HL-60/S4 treated with phorbol 12-myristate 13-acetate at 8.2 ng/mL for 4 days and 3 days (cell line): ENCODE results near the gene EXD3.

ENCODE experiments used
- in situ Hi-C: fragments of 300-500 bp; cut with MboI; formaldehyde crosslinking; loops from 2 replicates; pipeline ENCODE4 v1.15.0; 2022; ENCODE audit warnings: low sequenced_read_pairs

EXD3 gene

DNA sequence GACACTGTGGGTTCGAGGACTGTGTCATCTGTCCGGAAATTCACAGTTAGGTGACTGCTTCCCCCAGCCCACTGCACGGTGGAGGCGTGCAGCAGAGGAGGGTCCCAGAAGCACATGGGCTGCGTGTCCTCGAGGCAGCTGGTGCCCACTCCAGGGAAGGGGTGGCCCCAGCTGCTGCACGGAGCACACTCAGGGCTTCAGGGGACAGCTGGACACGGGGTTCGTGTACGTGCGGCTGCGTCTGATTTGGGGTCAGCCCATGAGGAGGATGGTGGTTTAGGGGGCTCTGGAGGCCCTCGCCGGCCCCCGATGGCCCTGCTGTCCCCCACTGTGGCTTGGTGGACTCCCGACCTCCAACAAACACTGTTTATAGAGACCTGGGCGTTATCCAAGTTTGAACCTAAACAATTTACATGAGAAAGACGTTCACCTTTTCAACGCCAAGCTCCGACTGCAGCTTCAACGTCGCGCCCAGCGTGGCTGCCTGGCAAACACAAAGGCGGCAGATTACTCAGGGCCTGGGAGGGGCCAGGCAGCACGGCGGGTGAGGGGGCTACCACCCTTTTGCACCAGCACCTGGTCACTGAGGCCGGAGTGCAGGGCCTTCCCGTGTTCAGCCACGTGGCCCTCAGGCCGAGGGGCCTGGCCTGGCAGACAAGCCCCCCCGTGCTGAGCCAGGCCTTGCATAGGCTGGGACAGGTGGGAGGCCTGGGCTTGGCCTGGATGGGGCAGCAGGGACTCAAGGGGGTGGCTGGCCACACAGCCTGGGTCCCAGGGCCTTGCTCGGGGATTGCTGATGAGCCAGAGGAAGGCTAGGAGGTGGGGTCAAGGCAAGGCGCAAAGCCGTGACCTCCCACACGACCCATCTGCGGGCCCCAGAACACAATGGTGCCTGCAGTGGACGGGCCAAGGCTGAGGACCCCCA lies 55.2 kb downstream of the EXD3 start:
- in situ Hi-C loops, result no loop called here

DNA sequence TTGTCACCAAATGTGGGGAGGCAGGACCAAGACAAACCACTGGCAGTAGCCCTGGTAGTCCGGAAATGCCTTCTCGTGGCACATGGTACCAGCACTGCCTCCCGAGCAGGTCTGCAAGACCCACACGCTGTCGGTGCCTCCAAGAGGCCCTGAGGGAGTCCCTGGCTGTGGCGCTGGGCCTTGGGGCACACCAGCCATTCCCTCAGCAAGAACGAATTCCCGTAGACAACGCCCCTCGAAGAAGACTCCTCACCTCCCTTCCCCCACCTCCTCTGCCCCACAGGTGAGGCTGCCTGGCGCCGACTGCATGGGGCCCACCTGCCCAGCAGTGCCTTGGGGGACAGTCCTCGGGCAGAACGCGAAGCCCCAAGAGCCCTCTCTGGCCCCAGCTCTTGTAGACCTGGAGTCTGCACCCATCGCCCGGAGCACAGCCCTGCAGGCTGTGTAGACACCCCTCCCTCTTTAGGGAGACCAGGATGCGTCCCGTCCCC lies 56.0 kb downstream of the EXD3 start:
- in situ Hi-C loops, result no loop called here

- in situ Hi-C loops, result no loop called here
Observed at GRCh38 chr9:137366445-137366810, 56.5 kb downstream of the EXD3 start.

- in situ Hi-C loops, result no loop called here
Observed at GRCh38 chr9:137365552-137366444, 57.2 kb downstream of the EXD3 start.

DNA sequence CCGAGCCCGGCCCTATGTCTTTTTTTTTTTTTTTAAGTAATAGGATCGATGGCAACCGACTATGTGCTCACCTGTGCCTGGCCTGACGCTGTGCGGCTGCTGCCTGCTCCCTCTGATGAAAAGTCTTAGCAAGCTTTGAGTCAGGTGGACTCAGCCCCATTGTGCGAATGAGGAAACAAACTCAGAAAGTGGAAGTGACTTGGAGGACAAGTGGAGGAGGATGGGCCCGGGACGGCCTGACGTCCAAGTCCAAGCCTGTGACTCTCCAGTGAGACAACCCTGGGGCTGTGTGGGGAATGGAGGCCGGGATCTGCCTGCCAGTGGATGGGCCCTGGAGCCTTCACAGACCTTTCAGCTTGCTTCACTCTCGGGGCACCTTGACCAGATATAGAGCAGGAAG lies 57.9 kb downstream of the EXD3 start:
- in situ Hi-C loops, result no loop called here

GRCh38 chr9:137359850-137360249 lies 63.1 kb downstream of the EXD3 start:
- in situ Hi-C loops, result no loop called here

GRCh38 chr9:137358126-137358525 lies 64.8 kb downstream of the EXD3 start:
- in situ Hi-C loops, result no loop called here

DNA sequence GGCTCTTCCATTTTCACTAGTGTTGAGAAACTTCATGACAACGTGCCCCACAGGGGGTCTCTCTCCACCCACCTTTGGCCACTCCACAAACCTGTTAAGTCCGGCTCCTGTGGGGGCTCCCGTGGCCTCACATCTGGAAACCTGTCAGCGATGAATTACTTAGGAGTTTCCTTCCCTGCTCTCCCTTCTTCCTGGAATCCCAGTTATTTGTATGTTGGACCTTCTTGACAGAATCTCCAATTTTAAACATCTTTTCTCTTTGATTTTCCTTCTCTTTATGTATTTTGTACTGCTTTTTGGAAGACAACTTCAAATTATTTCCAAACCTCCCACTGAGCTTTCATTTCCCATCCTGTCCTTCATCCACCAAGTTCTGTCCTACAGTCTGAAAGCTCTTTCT lies 65.8 kb downstream of the EXD3 start:
- in situ Hi-C loops, result no loop called here

DNA sequence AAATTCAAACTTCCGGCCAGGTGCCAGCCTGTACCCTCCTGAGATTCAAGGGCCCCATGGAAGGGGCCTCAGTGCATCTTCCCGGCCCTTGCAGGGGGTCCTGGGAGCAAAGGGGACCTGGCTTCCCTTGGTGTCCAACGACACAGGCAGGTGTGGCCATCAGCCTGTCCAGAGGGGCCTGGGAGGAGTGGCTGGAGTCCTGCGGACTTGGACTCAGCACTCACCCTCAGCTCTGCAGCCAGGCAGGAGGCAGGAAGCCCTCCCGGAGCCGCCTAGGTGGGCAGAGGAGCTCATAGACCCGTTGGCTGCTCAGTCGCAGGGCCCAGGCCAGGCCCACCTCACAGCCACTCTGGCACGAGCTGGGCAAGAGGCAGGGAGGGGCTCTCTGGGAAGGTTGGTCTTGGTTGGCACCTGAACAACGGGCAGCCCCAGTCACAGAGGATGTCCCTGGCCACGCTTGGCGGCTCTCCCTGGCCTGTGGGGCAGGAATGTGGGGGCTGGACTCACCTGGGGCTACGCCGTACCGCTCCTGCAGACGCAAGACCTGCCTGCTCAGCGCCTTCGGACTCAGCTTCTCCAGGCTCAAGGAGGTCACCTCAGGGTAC lies 67.1 kb downstream of the EXD3 start:
- in situ Hi-C loops, result no loop called here

DNA sequence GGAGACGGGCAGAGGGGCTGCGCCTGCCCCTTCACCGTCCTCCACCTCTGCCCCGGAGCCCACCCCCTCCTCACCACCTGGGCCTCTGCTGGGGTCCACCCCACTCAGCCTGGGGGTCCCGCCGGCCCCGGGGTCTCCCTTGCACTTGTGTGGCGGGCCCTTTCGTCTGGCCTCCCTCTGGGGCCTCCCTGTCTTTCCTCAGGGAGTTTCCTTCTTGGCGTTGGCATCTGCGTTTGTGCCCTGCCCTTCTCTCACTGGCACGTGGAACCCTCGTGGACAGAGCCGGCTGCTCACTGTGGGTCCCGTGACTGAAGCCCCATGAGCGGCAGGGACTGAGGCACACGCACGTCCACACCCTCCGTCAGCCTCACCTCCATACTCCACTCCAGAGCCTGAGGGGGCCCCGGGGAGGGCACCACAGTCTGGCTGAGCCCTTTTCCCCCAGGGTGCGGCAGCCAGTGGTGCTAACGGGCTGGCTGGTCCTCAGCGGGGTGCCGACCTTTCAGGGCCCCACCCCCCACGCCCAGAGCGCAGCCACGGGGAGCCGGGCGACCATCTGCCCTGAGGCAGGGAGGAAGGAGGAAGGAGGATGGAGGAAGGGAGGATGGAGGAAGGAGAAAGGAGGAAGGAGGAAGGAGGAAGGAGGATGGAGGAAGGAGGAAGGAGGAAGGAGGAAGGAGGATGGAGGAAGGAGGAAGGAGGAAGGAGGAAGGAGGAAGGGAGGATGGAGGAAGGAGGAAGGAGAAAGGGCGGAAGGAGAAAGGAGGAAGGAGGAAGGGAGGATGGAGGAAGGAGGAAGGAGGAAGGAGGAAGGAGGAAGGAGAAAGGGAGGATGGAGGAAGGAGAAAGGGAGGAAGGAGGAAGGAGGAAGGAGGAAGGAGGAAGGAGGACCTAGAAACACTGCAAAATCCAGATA lies 67.9 kb downstream of the EXD3 start:
- in situ Hi-C loops, result no loop called here

DNA sequence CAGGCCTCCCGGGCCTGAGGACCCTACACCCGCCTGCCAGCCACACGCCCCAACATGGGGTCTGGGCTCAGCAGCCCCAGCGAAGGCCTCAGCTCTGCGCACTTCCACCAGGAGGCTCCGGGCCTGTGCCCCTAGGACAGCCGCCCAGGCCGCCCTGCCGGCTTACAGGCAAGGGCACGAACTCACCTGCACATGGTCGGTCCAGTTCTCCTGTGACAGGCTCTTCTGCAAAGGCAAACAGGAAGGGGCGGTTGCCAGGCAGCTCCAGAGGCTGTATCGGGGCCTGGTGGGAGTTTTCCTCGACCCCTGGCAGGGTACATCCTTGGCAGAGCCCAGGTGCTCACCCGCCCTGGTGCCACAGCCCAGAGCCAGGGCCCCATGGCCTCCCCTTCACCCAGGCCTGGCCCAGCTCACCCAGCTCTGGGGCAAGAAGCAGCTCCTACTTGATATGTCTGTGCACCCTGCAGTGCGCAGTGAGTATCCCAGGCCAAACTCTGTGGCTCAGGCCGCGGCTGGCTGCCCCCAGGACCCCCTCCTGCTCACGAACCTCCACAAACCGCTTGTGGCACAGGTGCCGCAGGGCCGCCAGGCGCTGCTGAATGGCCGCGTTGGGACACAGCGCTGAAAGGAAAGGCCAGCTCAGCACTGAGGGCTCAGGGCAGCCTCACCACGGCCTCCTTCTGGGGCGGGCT lies 68.7 kb downstream of the EXD3 start:
- in situ Hi-C loops, result no loop called here

DNA sequence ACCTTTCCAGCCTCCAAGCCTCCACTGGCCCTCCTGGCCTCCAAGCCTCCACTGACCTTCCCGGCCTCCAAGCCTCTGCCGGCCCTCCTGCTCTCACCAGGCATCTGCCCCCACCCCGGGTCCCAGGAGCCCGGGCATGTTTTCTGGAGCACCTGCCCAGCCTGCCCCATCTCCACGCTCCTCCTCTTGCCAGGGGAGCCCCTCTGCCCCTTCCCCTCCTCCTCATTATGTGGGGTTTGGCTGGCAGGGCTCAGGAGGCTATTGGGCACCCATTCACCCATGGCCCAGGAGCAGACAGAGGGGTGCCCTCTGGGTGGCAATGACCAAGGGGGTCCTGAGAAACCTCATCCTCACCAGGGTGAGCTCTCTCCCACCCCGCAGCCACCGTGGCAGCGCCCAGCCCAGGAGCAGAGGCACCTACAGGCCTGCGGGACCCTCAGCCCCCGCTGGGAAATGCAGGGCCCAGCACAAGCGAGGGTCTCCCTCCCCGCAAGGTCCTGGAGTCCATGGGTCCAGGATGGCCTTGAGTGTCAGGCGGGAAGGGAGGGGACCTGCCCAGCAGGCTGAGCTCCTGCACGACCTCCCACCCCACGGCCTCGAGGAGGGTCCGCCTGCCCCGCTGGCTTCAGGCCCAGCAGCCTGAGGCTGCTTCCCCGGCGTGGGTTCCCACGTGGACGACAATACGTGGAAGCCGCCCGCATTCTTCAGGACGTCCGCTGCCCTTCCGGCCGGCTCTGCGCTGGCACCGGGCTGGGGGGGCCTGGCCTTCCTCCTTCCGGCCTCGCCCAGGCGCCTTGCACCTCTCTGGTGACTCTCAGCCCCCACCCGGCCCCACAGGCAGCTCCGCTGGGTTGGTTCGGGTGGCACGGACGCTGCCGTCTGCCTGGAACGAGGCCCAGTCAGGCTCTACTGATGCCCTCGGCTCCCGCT lies 69.5 kb downstream of the EXD3 start:
- in situ Hi-C loops, result no loop called here

DNA sequence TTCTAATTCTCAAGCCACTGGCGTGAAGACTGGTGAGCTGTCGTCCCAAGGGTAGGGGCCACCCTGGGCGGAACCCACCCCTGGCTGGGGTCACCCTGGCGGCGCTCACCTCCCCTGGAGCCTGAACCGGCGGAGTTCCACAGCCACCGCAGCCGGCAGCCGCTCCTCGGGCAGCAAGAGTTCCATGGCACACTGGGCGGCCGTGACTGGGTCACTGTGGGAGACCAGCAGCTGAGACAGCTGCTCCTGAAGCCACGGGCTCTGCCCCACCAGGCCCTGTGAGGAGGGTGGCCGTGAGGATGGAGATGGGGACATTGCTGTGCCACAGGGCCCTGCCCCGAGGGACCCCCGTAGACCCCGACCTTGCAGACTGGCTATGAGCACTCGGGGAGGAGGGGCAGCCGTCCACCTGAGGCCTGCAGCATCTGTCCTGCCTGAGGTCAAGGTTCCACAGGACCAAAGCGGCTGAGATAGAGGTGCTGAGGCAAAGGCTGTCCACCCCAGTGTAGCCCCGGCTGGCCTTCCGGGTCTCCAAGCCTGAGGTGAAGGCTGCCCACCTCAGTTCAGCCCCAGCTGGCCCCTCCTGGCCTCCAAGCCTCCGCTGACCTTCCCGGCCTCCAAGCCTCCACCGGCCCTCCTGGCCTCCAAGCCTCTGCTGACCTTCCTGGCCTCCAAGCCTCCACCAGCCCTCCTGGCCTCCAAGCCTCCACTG lies 70.3 kb downstream of the EXD3 start:
- in situ Hi-C loops, result no loop called here

- in situ Hi-C loops, result no loop called here
Observed at GRCh38 chr9:137351781-137352501, 71.0 kb downstream of the EXD3 start.

GRCh38 chr9:137350696-137351584 lies 72.0 kb downstream of the EXD3 start:
- in situ Hi-C loops, result no loop called here

DNA sequence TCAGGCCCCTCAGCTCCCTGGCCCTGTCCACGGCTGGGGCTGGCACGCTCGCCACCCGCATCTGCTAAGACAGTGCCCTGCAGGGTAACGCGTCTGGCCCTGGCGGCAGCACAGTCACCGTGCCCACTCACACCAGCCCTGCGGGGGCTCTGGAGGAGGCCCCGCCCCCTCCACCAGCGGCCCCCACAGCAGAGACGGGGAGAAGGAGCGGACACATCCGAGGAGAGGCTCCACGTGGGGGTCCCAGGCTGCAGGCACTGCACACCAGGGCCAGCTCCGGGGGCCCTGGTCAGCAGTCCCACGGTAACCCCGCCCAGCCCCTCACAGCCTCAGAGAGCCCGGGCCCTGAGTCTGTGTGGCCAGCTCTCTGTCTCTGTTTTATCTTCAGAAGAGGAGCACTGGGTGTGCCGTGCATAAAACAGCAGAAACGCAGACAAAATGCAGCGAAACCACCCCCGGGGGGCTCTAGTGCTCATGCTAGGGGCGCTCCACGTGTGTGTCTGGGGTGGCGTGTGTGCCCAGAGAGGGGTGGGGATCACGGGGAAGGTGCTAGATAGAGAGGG lies 73.4 kb downstream of the EXD3 start:
- in situ Hi-C loops, result no loop called here
